ENCODE measurements around the gene ZFP2. TPM values are rescaled to one million over a fixed set of nuclear protein-coding genes. Genes with fewer than 3 reads are reported as not detected.

The ZFP2 gene
- total and polyA plus RNA-seq, 2 of the 13 experiments (the other 11 are each of a cell fraction or from before 2014, with no cell fraction given), result 0.27 to 0.42 TPM

- TF ChIP-seq HMGXB3 (CRISPR knock-in tag; IDR thresholded peaks at IDR 0.05; ENCODE audit: borderline replicate concordance) (peak; percentile 68; the same call in 1 of the 2 replicates), SALL2 (CRISPR knock-in tag; IDR thresholded peaks at IDR 0.05) (peak; percentile 60), PLSCR1 (CRISPR knock-in tag; IDR thresholded peaks at IDR 0.05; ENCODE audit: borderline replicate concordance) (0 out of 2 replicates have a peak, but pooled peaks have one; percentile 38), ZNF576 (CRISPR knock-in tag; IDR thresholded peaks at IDR 0.05) (no peak), TBX3 (IDR thresholded peaks at IDR 0.05; ENCODE audit: borderline replicate concordance) (no peak), NFRKB (IDR thresholded peaks at IDR 0.05) (no peak), MAZ (IDR thresholded peaks at IDR 0.05; ENCODE audit: borderline replicate concordance, low read depth, low read length) (no peak), MAZ (CRISPR knock-in tag; IDR thresholded peaks at IDR 0.05; ENCODE audit: low read depth) (peak; percentile 82), DMTF1 (CRISPR knock-in tag; IDR thresholded peaks at IDR 0.05) (no peak), ZBTB10 (CRISPR knock-in tag; IDR thresholded peaks at IDR 0.05; ENCODE audit: borderline replicate concordance) (peak; percentile 86), GLI4 (CRISPR knock-in tag; IDR thresholded peaks at IDR 0.05; ENCODE audit: borderline replicate concordance) (no peak), CHD4 (IDR thresholded peaks at IDR 0.05; ENCODE audit: borderline replicate concordance, low read length) (no peak), SAP130 (CRISPR knock-in tag; IDR thresholded peaks at IDR 0.05; ENCODE audit: low read depth) (peak; percentile 87), JUNB (CRISPR knock-in tag; IDR thresholded peaks at IDR 0.05; ENCODE audit: borderline replicate concordance) (no peak)
- TF ChIP-seq, protein P1, sequence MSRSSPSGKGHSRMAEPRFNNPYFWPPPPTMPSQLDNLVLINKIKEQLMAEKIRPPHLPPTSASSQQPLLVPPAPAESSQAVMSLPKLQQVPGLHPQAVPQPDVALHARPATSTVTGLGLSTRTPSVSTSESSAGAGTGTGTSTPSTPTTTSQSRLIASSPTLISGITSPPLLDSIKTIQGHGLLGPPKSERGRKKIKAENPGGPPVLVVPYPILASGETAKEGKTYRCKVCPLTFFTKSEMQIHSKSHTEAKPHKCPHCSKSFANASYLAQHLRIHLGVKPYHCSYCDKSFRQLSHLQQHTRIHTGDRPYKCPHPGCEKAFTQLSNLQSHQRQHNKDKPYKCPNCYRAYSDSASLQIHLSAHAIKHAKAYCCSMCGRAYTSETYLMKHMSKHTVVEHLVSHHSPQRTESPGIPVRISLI (CRISPR knock-in tag; IDR thresholded peaks at IDR 0.05; ENCODE audit: borderline replicate concordance), result no peak
These were observed 35.8 kb upstream of the ZFP2 start, which contains the start of gene ZNF354B (continued) for GRCh38 chr5:178859625-178860521.
